SIG-M5 treated with dmso at 0.1 percent for 504 hours (cell line): ENCODE results near the gene HKDC1.
"Not testable (repeated sequence)": the region's sequence is repeated elsewhere in the genome, so short reads cannot be mapped to it uniquely, and the experiment has no call there.

ENCODE experiments used
- DNase-seq: peaks from one replicate; lab custom pipeline; 2025; ENCODE audit not compliant: unreplicated experiment; lab: John Stamatoyannopoulos, UW

Gene HKDC1

GRCh38 chr10:69278446-69278963 lies 58.4 kb downstream of the HKDC1 start, which contains the start of gene HK1:
HK1 (plus strand) TSS chr10:69278496.
- DNase-seq: no peak

GRCh38 chr10:69279110-69279509 lies 59.0 kb downstream of the HKDC1 start:
- peak; percentile 64 for DNase-seq

- DNase-seq: no peak
Observed at GRCh38 chr10:69281507-69282413, 61.6 kb downstream of the HKDC1 start.

GRCh38 chr10:69284402-69284801 lies 64.3 kb downstream of the HKDC1 start:
- DNase-seq: not testable (repeated sequence)

GRCh38 chr10:69285699-69286098 lies 65.6 kb downstream of the HKDC1 start:
- no peak for DNase-seq

- no peak for DNase-seq
Observed at GRCh38 chr10:69287181-69287580, 67.0 kb downstream of the HKDC1 start.

- DNase-seq: no peak
Observed at GRCh38 chr10:69290993-69291392, 70.9 kb downstream of the HKDC1 start.

GRCh38 chr10:69292459-69292858 lies 72.3 kb downstream of the HKDC1 start:
- no peak for DNase-seq

- DNase-seq: no peak
Observed at GRCh38 chr10:69295027-69295636, 75.0 kb downstream of the HKDC1 start.

- DNase-seq: no peak
Observed at GRCh38 chr10:69303632-69304051, 83.5 kb downstream of the HKDC1 start.

GRCh38 chr10:69306421-69306820 lies 86.3 kb downstream of the HKDC1 start:
- no peak for DNase-seq

GRCh38 chr10:69307434-69307833 lies 87.3 kb downstream of the HKDC1 start:
- no peak for DNase-seq

- DNase-seq: not testable (repeated sequence)
Observed at GRCh38 chr10:69308304-69308703, 88.2 kb downstream of the HKDC1 start.

- DNase-seq: no peak
Observed at GRCh38 chr10:69311309-69311708, 91.2 kb downstream of the HKDC1 start.

- no peak for DNase-seq
Observed at GRCh38 chr10:69312528-69312927, 92.4 kb downstream of the HKDC1 start.

GRCh38 chr10:69315100-69315542 lies 95.0 kb downstream of the HKDC1 start:
- no peak for DNase-seq

GRCh38 chr10:69315610-69316312 lies 95.6 kb downstream of the HKDC1 start:
- DNase-seq: no peak

GRCh38 chr10:69316313-69317059 lies 96.4 kb downstream of the HKDC1 start:
- no peak for DNase-seq
